HCT116 (cell line): ENCODE measurements around the gene SPATA3. TPM values are rescaled to one million over a fixed set of nuclear protein-coding genes. Genes with fewer than 3 reads are reported as not detected.

ENCODE experiments used
- ATAC-seq: fragments of 200-7000 bp; cut with Tn5 transposase; 2 replicates; pipeline ENCODE4 v1.9.1; 2020; ENCODE audit warnings: mild to moderate bottlenecking, moderate library complexity
- BruUV-seq: library from RNA; stranded (reverse); fragments of 400-500 nt; replicated peaks from 2 replicates; lab custom pipeline; 2021; lab: Mats Ljungman, UMichigan
- CTCF ChIA-PET: fragments of 300-600 bp; sonication (Branson Sonifier 250); formaldehyde crosslinking; loops from one replicate; lab custom pipeline; 2021; ENCODE audit warnings: antibody characterized with exemption; lab: Charles Lee
- POLR2A ChIA-PET: fragments of 300-600, 350-600 bp; sonication (Branson Sonifier 250); formaldehyde crosslinking; loops from one replicate; lab custom pipeline; 2021; ENCODE audit warnings: antibody characterized with exemption; lab: Charles Lee
- RAD21 ChIA-PET, 2 experiments: fragments of 300-600 bp; sonication (Branson Sonifier 250); formaldehyde crosslinking; loops; one replicate each; lab custom pipeline; 2023; ENCODE audit warnings: low total read pairs in 2 of 2; ENCODE audit not compliant: uncharacterized antibody in 2 of 2, unreplicated experiment in 2 of 2, low non-redundant PET in 1 of 2; lab: Charles Lee
- DNase-seq: peaks from one replicate; pipeline ENCODE4 v3.0.0-alpha.2; 2010; ENCODE audit warnings: low read depth, low spot score
- H2AFZ ChIP-seq: fragments of 200-600 bp; shearing (Covaris generic), sonication (generic); 2 replicates; pipeline ENCODE4 v1.6.1; 2017; ENCODE audit warnings: low read depth, mixed run types, mixed read lengths, antibody characterized with exemption, low read length; ENCODE audit not compliant: poor library complexity, severe bottlenecking
- H3K27ac ChIP-seq: 2 replicates; pipeline ENCODE4 v1.5.1; 2012; ENCODE audit warnings: low read depth, low read length
- H3K27me3 ChIP-seq: fragments of 200-600 bp; sonication (generic); 2 replicates; pipeline ENCODE4 v1.6.1; 2016; ENCODE audit warnings: mixed run types, low read length, mixed read lengths; ENCODE audit not compliant: insufficient read depth
- H3K36me3 ChIP-seq, 2 experiments: fragments of 200-500 bp in 1 of 2; fragments of 200-600 bp in 1 of 2; sonication (Bioruptor generic) in 1 of 2; sonication (generic) in 1 of 2; 2 replicates each; pipeline versions ENCODE4 v1.5.1 to v1.6.1; 2014 to 2016; ENCODE audit warnings: low read length in 2 of 2, inconsistent platforms in 1 of 2, mixed read lengths in 1 of 2, mixed run types in 1 of 2; ENCODE audit not compliant: insufficient read depth in 2 of 2, control insufficient read depth in 1 of 2
- H3K4me1 ChIP-seq, 2 experiments: fragments of 200-600 bp in 1 of 2; sonication (generic) in 1 of 2; 2 replicates each; pipeline versions ENCODE4 v1.5.1 to v1.6.1; 2012 to 2017; ENCODE audit warnings: low read length in 2 of 2, inconsistent platforms in 1 of 2, mild to moderate bottlenecking in 1 of 2, mixed read lengths in 1 of 2, mixed run types in 1 of 2, moderate library complexity in 1 of 2; ENCODE audit not compliant: insufficient read depth in 2 of 2, control insufficient read depth in 1 of 2
- H3K4me2 ChIP-seq: fragments of 200-600 bp; sonication (generic); 2 replicates; pipeline ENCODE4 v1.6.1; 2017; ENCODE audit warnings: mixed run types, low read length, mixed read lengths
- H3K4me3 ChIP-seq, 2 experiments: fragments of 200-600 bp in 1 of 2; sonication (generic) in 1 of 2; replicated peaks in 1 of 2; 2 replicates each; pipeline ENCODE4 v1.5.1; 2011 to 2016; ENCODE audit warnings: low read length in 2 of 2, control low read depth in 1 of 2, low read depth in 1 of 2, mild to moderate bottlenecking in 1 of 2, mixed read lengths in 1 of 2, mixed run types in 1 of 2
- H3K79me2 ChIP-seq: fragments of 200-600 bp; sonication (generic); 2 replicates; pipeline ENCODE4 v1.6.1; 2017; ENCODE audit warnings: mild to moderate bottlenecking, mixed run types, low read length, moderate library complexity, mixed read lengths; ENCODE audit not compliant: insufficient read depth
- H3K9ac ChIP-seq: fragments of 200-600 bp; sonication (generic); 2 replicates; pipeline ENCODE4 v1.6.1; 2016; ENCODE audit warnings: low read length, mixed read lengths
- H3K9me2 ChIP-seq: fragments of 200-600 bp; sonication (generic), shearing (Covaris generic); 2 replicates; pipeline ENCODE4 v1.6.1; 2017; ENCODE audit warnings: mixed run types, mild to moderate bottlenecking, moderate library complexity; ENCODE audit not compliant: insufficient read depth
- H3K9me3 ChIP-seq, 2 experiments: fragments of 200-500 bp in 1 of 2; fragments of 200-600 bp in 1 of 2; sonication (Bioruptor generic) in 1 of 2; sonication (generic) in 1 of 2; 2 replicates each; pipeline ENCODE4 v1.6.1; 2014 to 2017; ENCODE audit warnings: low read length in 2 of 2, mixed read lengths in 2 of 2, inconsistent platforms in 1 of 2, low read depth in 1 of 2, mild to moderate bottlenecking in 1 of 2, mixed run types in 1 of 2, moderate library complexity in 1 of 2; ENCODE audit not compliant: control insufficient read depth in 1 of 2, insufficient read depth in 1 of 2
- H4K20me1 ChIP-seq: fragments of 200-600 bp; sonication (generic), shearing (Covaris generic); 2 replicates; pipeline ENCODE4 v1.6.1; 2017; ENCODE audit warnings: mixed run types, mild to moderate bottlenecking, moderate library complexity; ENCODE audit not compliant: insufficient read depth
- CEBPB ChIP-seq: IDR thresholded peaks from 2 replicates; pipeline ENCODE4 v1.6.1; 2012; ENCODE audit warnings: low read depth
- ELF1 ChIP-seq: IDR thresholded peaks from 2 replicates; pipeline ENCODE4 v1.6.1; 2012; ENCODE audit warnings: low read depth, borderline replicate concordance
- EZH2phosphoT487 ChIP-seq: fragments of 200-600 bp; IDR thresholded peaks from 2 replicates; pipeline ENCODE4 v1.6.1; 2018; ENCODE audit warnings: antibody characterized with exemption, borderline replicate concordance
- POLR2A ChIP-seq: IDR thresholded peaks from 2 replicates; pipeline ENCODE4 v1.7.0; 2011; ENCODE audit warnings: borderline replicate concordance; ENCODE audit not compliant: insufficient read depth, insufficient read length; ENCODE audit errors: extremely low read depth
- POLR2AphosphoS5 ChIP-seq: IDR thresholded peaks from 2 replicates; pipeline ENCODE4 v1.6.1; 2011; ENCODE audit warnings: mild to moderate bottlenecking, low read depth, low read length, moderate library complexity
- RAD21 ChIP-seq: IDR thresholded peaks from 2 replicates; pipeline ENCODE4 v1.6.1; 2012; ENCODE audit warnings: low read depth, mild to moderate bottlenecking
- SIN3A ChIP-seq: IDR thresholded peaks from 2 replicates; pipeline ENCODE4 v1.6.1; 2012; ENCODE audit warnings: low read depth
- SP1 ChIP-seq: IDR thresholded peaks from 2 replicates; pipeline ENCODE4 v1.6.1; 2012; ENCODE audit warnings: low read depth
- SRF ChIP-seq: IDR thresholded peaks from 2 replicates; pipeline ENCODE4 v1.6.1; 2012; ENCODE audit warnings: low read depth
- TCF7L2 ChIP-seq: IDR thresholded peaks from 2 replicates; pipeline ENCODE4 v1.7.0; 2011; ENCODE audit warnings: borderline replicate concordance, inconsistent platforms; ENCODE audit not compliant: insufficient read depth, insufficient read length; ENCODE audit errors: extremely low read depth
- YY1 ChIP-seq: IDR thresholded peaks from 2 replicates; pipeline ENCODE4 v1.6.1; 2011; ENCODE audit warnings: low read length, low read depth, moderate library complexity, mild to moderate bottlenecking; ENCODE audit not compliant: insufficient replicate concordance; ENCODE audit errors: extremely low read depth
- ZFX ChIP-seq: fragments of 450-650 bp; IDR thresholded peaks from 2 replicates; pipeline ENCODE4 v1.6.1; 2017
- ZNF274 ChIP-seq: fragments of 200-500 bp; sonication (Bioruptor generic); IDR thresholded peaks from 2 replicates; pipeline ENCODE4 v1.6.1; 2014; ENCODE audit warnings: mild to moderate bottlenecking, low read depth, low read length, inconsistent platforms
- intact Hi-C: fragments of 100-400 bp; cut with micrococcal nuclease; formaldehyde crosslinking; loops from 2 replicates; pipeline ENCODE4 v1.10.0; 2022
- total RNA-seq: library from RNA; stranded (reverse); gene quantifications from one replicate; pipeline ENCODE4 v1.2.1, GENCODE V29; 2021; ENCODE audit not compliant: unreplicated experiment
- TF ChIP-seq, protein P1 (sequence below), 3 experiments: fragments of 200-600 bp in 1 of 3; sonication (generic) in 1 of 3; IDR thresholded peaks in 2 of 3; conservative IDR thresholded peaks in 1 of 3; 2 replicates each; pipeline ENCODE4 v1.5.1; 2012 to 2017; ENCODE audit warnings: low read depth in 2 of 3, low read length in 2 of 3, antibody characterized with exemption in 1 of 3, borderline replicate concordance in 1 of 3, control low read depth in 1 of 3, mild to moderate bottlenecking in 1 of 3, mixed read lengths in 1 of 3, mixed run types in 1 of 3, moderate library complexity in 1 of 3; ENCODE audit not compliant: insufficient read depth in 1 of 3
- TF ChIP-seq, protein P2 (sequence below): IDR thresholded peaks from 2 replicates; pipeline ENCODE4 v1.6.1; 2012
- TF ChIP-seq, protein P3 (sequence below): IDR thresholded peaks from 2 replicates; pipeline ENCODE4 v1.6.1; 2012
- TF ChIP-seq, protein P4 (sequence below): IDR thresholded peaks from 2 replicates; pipeline ENCODE4 v1.6.1; 2012; ENCODE audit warnings: low read depth
- TF ChIP-seq, protein P5 (sequence below): IDR thresholded peaks from 2 replicates; pipeline ENCODE4 v1.6.1; 2011; ENCODE audit warnings: mild to moderate bottlenecking, low read length, moderate library complexity; ENCODE audit not compliant: insufficient replicate concordance; ENCODE audit errors: extremely low read depth

The SPATA3 gene
- total RNA-seq, 1 experiment from 2014 or later = not detected

DNA sequence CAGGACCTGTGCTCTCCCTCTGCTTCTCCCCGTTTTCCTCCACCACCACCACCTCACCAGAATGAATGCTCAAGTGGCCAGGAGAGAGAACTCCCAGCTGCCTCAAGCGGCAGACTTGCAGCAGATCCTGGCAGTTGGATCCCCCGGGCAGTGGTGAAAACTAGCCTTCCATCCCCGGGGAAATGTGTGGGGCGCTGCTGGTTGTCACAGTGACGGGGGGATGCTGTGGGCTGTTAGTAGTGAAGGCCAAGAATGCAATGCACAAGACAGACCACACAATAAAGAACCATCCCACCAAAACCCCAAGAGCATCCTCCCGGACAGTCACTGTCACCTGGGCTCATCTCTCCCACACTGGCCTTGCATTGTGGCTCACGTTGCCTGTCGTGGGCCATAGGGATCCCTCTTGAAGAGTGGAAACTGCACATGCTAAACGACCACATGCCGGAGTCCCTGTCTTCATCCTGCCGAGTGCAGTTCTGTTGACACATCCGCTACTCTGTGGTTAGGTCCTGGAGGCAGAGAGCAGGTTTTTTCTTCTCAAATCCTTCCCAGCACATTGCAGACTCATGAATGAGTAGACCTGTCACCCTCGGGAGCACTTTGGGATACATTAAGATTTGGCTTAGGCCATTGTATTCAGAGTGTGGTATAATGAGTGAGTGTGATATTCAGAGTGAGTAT, 13.5 kb downstream of the SPATA3 start:
- Histone ChIP-seq H3K4me3 (no peak overlapping the region), H3K9me2 (no peaks in the 10 kb centered on the region), H3K9me3 (no peaks in the 10 kb centered on the region; a peak in 1 of 4 replicates), H3K9ac (no peak overlapping the region), H3K4me1 (peaks cover 0 to 4% of the 10 kb centered on the region in 2 experiments; a peak in 1 of 4 replicates), H3K4me2 (no peak overlapping the region), H2AFZ (no peak overlapping the region), H3K79me2 (no peaks in the 10 kb centered on the region), H3K36me3 (no peaks in the 10 kb centered on the region), H3K27me3 (no peaks in the 10 kb centered on the region), H4K20me1 (no peaks in the 10 kb centered on the region), H3K27ac (no peak overlapping the region)
- ChIA-PET POLR2A (no interaction called here), RAD21 (no interaction called here), CTCF (no interaction called here)
- intact Hi-C loops = no loop called here
- TF ChIP-seq, protein P1, sequence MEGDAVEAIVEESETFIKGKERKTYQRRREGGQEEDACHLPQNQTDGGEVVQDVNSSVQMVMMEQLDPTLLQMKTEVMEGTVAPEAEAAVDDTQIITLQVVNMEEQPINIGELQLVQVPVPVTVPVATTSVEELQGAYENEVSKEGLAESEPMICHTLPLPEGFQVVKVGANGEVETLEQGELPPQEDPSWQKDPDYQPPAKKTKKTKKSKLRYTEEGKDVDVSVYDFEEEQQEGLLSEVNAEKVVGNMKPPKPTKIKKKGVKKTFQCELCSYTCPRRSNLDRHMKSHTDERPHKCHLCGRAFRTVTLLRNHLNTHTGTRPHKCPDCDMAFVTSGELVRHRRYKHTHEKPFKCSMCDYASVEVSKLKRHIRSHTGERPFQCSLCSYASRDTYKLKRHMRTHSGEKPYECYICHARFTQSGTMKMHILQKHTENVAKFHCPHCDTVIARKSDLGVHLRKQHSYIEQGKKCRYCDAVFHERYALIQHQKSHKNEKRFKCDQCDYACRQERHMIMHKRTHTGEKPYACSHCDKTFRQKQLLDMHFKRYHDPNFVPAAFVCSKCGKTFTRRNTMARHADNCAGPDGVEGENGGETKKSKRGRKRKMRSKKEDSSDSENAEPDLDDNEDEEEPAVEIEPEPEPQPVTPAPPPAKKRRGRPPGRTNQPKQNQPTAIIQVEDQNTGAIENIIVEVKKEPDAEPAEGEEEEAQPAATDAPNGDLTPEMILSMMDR (IDR thresholded peaks at IDR 0.05 in 2 of 3, conservative IDR thresholded peaks at IDR 0.05 in 1 of 3; ENCODE audit: borderline replicate concordance in 1 of 3, insufficient read depth in 1 of 3, low read depth in 2 of 3, low read length in 2 of 3) = no peak
- TF ChIP-seq SP1 (no peak), POLR2AphosphoS5 (no peak), EZH2phosphoT487 (no peak), YY1 (no peak), ELF1 (no peak), SRF (no peak), CEBPB (no peak), ZNF274 (no peak), ZFX (no peak), RAD21 (no peak), TCF7L2 (no peak), SIN3A (no peak), POLR2A (no peak)
- TF ChIP-seq, protein P2, sequence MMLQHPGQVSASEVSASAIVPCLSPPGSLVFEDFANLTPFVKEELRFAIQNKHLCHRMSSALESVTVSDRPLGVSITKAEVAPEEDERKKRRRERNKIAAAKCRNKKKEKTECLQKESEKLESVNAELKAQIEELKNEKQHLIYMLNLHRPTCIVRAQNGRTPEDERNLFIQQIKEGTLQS = no peak
- TF ChIP-seq, protein P3, sequence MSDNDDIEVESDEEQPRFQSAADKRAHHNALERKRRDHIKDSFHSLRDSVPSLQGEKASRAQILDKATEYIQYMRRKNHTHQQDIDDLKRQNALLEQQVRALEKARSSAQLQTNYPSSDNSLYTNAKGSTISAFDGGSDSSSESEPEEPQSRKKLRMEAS = no peak
- TF ChIP-seq, protein P4, sequence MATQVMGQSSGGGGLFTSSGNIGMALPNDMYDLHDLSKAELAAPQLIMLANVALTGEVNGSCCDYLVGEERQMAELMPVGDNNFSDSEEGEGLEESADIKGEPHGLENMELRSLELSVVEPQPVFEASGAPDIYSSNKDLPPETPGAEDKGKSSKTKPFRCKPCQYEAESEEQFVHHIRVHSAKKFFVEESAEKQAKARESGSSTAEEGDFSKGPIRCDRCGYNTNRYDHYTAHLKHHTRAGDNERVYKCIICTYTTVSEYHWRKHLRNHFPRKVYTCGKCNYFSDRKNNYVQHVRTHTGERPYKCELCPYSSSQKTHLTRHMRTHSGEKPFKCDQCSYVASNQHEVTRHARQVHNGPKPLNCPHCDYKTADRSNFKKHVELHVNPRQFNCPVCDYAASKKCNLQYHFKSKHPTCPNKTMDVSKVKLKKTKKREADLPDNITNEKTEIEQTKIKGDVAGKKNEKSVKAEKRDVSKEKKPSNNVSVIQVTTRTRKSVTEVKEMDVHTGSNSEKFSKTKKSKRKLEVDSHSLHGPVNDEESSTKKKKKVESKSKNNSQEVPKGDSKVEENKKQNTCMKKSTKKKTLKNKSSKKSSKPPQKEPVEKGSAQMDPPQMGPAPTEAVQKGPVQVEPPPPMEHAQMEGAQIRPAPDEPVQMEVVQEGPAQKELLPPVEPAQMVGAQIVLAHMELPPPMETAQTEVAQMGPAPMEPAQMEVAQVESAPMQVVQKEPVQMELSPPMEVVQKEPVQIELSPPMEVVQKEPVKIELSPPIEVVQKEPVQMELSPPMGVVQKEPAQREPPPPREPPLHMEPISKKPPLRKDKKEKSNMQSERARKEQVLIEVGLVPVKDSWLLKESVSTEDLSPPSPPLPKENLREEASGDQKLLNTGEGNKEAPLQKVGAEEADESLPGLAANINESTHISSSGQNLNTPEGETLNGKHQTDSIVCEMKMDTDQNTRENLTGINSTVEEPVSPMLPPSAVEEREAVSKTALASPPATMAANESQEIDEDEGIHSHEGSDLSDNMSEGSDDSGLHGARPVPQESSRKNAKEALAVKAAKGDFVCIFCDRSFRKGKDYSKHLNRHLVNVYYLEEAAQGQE = no peak
- TF ChIP-seq, protein P5, sequence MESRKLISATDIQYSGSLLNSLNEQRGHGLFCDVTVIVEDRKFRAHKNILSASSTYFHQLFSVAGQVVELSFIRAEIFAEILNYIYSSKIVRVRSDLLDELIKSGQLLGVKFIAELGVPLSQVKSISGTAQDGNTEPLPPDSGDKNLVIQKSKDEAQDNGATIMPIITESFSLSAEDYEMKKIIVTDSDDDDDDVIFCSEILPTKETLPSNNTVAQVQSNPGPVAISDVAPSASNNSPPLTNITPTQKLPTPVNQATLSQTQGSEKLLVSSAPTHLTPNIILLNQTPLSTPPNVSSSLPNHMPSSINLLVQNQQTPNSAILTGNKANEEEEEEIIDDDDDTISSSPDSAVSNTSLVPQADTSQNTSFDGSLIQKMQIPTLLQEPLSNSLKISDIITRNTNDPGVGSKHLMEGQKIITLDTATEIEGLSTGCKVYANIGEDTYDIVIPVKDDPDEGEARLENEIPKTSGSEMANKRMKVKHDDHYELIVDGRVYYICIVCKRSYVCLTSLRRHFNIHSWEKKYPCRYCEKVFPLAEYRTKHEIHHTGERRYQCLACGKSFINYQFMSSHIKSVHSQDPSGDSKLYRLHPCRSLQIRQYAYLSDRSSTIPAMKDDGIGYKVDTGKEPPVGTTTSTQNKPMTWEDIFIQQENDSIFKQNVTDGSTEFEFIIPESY = no peak
- no TSS peak for BruUV-seq
- ATAC-seq (no peak), DNase-seq (no peak)
